ENCODE results near the gene BSG.
"Not testable (repeated sequence)": the region's sequence is repeated elsewhere in the genome, so short reads cannot be mapped to it uniquely, and the experiment has no call there.

Gene BSG

DNA sequence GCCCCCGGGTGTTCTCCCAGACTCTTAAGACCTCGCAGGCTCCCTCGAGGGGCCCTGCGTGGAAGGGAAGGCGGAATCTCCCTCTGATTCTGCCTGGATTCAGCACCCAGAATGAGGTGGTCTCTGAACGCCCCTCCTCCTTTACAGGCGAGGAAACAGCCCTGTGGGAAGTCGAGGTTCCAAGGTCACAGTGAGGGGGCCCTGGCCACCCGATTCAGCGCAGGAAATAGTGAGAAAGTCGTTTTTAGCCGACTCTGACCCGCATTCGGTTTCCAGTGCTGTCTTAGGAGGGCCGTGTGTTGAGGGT, 1.1 kb downstream of the BSG start:
- DNase-seq, result no peak

DNA sequence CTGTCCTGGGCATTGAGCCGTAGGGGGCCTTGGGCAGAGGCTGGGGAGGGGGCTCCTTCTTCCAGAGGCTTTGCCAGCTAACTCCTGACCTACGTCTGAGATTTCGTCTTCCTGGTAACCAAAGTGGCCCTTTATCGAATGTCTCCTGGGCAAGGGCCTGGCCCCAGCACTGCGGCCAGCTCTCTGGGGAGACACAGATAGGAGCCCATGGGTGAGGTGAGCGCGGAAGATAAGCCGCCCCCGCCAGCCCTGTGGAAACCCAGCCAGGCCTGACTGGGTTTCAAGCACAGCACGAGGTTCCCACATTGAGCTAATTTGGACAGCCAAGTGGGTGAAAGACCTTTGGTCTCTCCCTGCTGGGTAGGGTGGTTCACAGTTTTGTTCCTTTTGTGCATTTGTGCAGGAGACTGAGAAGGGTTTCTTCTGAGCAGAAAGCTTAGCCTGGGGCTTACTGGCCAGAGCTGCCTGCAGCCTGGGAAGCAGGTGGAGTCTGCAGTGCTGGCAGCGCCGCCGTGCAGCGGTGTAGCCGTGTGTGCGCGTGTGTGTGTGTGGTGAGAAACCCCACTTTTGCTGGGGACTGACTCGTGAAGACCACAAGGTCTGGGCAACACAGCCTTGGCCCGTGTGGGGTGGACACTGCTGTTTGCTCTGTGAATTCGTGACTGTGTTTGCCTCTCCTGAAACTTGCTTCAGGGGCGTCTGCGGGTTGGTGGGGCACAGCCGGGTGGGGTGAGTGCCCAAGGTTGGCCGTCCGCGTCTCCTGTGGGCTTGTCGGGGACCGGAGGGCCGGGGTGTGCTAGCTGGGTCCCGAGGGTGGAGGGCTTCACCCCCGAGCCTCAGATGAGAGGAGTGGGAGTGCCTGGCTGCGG, 2.5 kb downstream of the BSG start:
- DNase-seq, result no peak

DNA sequence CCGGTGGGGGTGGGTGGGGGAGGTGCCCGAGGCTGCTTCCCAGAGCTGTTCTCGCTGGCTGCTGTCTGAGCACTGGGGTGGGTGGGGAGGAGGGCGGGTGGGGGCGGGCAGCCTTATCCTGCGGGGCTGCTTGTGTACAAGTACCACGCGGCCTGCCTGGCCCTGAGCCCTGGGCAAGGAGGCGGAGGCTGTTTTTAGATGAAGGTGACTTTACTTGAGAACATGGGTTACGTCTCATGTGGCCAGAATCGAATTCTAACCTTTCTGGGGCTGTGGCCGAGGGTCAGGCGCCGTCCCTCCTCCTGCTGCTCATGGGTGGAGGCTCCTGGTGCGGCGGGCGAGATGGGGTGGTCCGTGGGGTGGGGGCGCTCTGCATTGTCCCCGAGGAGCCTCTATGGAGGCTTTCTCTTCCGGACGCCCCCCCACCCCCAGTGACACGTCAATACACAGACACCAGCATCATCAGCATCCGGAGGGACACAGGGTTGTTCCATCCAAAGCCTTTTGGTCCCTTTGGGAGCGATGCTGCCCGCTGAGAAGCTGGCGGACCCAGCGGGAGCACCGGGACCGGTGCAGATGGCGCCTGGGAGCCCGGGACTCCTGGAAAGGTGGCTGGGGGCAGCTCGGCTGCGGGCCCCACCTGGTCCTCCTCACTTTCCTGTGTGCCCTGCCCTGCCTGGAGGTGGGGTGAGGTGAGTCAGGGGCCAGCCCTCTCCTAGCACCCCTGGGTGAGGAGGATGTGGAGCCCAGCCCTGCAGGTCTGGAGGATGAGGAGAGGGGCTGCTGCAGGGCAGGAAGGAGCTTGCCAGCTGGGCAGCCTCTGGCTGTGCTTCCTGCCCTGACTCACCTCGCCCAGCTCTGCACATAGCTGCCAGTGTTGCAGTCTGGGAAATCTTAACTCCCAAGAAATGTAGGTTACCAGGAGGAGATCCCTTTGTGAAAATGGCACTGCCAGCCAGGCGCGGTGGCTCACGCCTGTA, 3.4 kb downstream of the BSG start:
- no peak for DNase-seq

DNA sequence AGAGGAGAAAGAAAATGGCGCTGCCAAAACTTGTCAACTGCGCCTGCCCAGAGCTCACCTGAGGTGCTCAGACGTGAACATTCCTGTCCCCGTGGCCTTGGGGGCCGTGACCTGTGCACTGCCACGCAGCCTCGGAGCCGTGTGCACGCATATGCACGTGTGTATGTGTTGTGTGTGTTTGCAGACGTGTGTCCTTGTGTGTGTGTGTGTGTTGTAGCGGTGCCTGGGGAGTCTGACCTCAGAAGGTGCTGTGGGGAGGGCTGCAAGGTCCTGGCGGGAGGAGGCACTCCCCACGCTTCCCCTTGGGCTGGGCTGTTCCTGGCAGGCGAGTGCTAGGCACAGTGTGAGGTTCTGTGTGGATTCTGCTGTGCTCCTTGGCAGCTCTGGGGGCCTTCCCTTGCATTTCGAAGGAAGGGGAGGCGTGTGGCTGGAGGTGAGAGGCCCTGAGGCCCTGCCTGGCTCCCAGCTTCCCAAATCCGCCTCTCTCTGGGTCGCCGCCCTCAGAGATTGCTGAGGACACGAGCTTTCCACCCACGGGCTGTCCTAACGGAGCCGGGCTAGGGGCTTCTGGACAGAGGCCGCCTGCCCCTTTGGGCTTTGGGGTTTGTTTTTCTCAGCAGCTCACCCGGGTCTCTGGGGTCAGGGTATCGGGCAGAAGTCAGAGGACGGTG, 4.5 kb downstream of the BSG start:
- DNase-seq, result no peak

DNA sequence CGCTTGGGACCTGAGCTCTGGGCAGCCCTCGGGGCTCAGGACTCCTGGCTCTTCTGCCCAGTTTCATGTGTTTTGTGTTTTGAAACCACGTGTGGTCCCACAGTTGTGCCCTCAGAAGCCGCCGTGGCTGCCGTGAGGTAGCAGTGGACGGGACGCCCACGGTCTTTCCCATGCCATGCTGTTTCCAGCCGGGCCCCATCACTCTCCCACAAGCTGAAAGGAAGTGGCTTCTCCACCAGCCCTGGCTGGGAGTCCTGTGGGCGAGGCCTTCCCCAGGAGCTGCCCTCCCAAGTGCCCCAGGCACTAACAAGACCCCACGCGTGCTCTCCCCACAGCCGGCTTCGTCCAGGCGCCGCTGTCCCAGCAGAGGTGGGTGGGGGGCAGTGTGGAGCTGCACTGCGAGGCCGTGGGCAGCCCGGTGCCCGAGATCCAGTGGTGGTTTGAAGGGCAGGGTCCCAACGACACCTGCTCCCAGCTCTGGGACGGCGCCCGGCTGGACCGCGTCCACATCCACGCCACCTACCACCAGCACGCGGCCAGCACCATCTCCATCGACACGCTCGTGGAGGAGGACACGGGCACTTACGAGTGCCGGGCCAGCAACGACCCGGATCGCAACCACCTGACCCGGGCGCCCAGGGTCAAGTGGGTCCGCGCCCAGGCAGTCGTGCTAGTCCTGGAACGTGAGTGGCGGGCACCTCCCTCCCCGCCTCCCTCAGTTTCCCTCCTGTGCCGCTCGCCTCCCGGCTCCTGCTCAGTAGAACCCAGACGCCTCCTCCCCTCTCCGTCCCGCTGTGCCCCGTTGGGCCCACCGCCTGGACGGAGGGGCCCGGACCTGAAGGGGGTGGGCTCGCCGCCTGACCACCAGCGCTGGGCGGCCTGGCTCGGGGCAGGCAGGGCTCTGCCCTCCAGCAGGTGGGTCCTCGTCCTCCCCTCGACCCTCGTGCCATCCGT, 5.3 kb downstream of the BSG start:
- no peak for DNase-seq

DNA sequence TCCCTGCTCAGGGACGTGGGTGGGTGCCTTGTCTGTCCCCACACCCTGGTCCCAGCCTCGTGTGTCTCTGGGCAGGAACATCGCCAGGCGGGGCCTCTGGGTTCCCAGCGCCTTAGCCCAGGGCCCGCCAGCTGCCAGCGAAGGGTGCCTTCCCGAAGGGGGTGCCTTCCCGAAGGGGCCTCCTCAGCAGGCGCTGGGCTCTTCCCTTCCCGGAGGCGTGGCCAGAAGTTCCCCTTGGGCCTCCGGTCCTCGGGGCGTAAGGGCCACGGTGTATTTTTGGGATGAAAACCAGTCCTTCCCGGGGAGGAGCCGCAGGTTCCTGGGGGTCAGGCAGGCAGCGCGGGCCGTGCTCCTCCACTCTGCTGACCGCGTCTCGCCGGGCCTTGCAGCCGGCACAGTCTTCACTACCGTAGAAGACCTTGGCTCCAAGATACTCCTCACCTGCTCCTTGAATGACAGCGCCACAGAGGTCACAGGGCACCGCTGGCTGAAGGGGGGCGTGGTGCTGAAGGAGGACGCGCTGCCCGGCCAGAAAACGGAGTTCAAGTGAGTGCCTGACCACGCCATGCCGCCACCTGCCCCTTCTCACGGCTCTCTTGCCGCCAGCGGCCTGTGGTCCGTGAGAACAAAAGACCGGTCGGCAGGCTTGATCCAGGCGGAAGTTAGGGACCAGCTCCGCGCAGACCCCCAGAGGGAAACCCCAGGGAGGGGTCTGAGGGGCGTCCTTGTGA, 6.9 kb downstream of the BSG start:
- no peak for DNase-seq

DNA sequence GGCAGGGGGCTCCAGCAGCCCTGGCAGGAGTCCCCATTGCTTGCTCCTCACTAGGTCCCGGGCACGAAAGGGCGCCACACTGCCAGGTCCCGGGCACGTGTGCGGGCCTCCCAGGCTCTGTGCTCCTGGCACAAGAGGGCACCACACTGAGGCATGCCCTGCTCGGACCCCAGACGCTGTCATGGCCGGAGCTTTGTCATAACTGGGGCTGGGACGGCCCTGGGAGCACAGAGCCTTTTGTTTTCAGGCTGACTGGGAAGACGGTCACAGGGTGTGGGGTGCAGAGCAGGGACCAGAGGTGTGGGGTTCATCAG, 7.4 kb downstream of the BSG start:
- DNase-seq, result no peak

DNA sequence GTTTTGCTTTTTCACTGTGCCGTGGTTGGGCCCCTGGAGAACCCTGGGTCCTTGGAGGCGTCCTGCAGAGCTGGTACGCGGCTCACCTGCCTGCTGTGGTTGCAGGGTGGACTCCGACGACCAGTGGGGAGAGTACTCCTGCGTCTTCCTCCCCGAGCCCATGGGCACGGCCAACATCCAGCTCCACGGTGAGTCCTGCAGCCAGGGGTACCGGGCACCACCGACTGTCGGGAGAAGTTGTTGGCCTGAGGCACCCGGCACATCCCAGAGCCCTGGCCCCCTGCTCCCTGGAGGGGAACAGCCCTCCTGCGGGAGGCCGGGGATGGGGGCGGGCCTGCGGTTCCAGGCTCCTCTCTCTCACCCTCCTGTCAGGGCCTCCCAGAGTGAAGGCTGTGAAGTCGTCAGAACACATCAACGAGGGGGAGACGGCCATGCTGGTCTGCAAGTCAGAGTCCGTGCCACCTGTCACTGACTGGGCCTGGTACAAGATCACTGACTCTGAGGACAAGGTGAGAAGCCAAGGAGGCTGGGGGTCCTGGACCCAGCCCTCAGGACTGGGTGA, 8.0 kb downstream of the BSG start:
- DNase-seq, result no peak

DNA sequence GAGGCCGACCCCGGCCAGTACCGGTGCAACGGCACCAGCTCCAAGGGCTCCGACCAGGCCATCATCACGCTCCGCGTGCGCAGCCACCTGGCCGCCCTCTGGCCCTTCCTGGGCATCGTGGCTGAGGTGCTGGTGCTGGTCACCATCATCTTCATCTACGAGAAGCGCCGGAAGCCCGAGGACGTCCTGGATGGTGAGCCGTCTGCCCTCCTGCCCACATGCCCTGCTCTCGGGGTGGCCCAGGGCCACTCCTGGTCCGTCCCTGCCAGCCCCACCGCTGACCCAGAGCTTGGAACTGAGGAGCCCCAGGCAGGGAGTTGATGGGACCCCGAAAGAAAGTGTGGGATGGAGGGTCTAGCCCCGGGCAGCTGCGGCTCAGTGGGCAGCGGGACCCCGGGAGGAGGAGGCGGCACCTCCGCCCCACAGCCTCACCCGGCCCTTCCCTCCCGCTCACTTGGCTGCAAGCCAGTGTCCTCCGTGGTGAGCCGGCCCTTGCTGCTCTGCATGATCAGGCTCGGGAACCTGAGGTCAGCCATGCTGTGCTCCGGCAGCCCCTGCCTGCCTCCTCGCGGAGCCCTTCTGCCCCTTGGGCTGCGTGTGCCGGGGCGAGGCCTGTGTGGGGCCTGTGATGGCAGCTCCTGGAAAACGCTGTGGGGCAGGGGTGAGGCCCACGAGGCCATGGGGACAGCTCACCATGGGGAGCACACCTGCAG, 9.2 kb downstream of the BSG start:
- DNase-seq, result no peak

DNA sequence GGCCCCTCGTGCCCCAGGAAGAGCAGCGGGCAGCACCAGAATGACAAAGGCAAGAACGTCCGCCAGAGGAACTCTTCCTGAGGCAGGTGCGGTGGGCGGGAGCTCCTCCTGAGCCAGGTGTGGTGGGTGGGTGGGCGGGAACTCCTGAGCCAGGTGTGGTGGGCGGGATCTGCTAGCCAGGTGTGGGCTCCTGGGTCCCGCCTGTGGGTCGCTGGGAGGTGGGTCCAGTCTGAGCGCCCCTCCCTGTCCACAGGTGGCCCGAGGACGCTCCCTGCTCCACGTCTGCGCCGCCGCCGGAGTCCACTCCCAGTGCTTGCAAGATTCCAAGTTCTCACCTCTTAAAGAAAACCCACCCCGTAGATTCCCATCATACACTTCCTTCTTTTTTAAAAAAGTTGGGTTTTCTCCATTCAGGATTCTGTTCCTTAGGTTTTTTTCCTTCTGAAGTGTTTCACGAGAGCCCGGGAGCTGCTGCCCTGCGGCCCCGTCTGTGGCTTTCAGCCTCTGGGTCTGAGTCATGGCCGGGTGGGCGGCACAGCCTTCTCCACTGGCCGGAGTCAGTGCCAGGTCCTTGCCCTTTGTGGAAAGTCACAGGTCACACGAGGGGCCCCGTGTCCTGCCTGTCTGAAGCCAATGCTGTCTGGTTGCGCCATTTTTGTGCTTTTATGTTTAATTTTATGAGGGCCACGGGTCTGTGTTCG, 10.3 kb downstream of the BSG start:
- DNase-seq, result no peak

DNA sequence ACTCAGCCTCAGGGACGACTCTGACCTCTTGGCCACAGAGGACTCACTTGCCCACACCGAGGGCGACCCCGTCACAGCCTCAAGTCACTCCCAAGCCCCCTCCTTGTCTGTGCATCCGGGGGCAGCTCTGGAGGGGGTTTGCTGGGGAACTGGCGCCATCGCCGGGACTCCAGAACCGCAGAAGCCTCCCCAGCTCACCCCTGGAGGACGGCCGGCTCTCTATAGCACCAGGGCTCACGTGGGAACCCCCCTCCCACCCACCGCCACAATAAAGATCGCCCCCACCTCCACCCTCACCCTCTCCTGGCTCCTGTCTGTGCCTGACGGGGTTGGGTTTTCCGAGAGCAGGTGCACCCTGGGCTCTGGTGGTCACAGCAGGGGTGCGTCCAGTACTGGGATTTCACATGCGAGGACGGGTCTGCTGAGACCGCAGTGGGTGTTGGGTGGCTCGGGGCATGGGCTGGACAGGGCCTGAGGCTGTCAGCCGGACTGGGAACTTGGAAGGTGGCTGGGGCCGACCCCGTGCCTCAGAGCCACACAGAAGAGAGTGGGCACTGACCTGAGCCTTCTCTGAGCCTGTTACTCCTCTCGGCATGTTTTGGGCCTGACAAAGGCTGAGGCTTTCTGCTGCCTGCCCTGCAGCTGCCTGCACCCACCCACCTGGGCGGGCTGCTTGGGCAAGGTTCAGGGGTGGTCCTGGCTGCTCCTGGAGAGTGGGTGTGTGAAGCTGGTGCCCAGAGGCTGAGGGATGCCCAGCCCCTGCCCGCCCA, 11.0 kb downstream of the BSG start:
- DNase-seq, result no peak

DNA sequence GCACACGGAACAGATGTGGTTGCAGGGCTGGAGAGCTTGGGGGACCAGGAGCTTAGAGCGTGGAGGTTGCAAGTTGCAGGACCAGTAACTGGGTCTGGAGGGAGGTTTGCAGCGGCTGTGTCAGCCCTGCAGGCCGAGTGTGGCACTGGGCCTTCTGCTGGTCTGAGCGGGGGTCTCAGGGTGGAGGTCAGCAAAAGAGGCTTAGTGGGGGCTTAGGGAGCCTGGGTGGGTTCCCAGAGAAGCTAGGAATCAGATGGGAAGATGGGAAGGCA, 11.5 kb downstream of the BSG start:
- DNase-seq, result no peak

DNA sequence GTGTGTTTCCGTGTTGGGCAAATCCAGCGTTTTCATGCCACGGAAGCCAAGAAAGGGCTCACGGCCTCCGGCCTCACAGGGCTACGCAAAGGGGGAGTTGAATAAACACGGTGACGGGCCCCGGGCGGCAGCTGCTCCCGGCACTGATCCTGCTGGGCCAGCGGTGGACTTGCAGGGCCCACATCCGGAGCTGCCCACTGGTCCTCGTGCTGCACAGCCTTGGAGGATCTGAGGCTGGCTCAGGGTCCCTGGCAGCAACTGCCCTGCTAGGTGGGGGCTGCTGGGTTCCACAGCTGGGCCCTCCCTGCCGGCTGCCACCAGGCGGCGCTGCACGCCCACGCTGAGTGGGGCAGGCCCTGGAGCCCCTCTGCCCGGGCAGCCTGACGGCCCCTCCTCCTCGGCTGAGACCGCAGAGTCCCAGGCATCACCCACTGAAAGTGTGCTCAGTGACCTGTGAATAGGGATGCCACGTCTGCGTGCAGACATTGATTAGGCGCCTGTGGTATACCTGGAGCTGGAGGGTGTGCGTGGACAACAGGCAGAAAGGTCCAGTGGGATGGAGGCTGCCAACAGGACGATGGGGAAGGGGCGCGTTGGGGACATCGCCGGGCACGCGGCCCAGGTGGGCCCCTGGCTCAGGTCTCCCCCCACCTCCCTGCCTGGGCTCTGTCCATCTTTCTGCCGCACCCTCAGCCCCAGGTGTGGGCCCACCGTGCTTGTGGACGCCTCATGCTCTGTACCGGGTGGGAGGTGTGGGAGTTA, 12.0 kb downstream of the BSG start:
- peak; percentile 75 for DNase-seq

DNA sequence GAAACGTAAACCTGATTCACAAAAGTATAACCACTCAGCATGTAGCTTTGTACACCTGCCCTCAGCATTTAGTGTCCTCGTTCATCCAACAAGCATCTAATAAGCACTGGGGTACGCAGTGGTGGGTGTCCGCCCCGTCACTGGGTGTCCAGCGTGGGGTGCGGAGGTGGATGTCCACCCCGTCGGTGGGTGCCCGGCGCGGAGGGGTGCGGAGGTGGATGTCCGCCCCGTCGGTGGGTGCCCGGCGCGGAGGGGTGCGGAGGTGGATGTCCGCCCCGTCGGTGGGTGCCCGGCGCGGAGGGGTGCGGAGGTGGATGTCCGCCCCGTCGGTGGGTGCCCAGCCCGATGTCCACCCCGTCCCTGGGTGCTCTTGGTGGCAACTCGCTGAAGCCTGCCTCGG, 12.8 kb downstream of the BSG start:
- DNase-seq, result not testable (repeated sequence)

DNA sequence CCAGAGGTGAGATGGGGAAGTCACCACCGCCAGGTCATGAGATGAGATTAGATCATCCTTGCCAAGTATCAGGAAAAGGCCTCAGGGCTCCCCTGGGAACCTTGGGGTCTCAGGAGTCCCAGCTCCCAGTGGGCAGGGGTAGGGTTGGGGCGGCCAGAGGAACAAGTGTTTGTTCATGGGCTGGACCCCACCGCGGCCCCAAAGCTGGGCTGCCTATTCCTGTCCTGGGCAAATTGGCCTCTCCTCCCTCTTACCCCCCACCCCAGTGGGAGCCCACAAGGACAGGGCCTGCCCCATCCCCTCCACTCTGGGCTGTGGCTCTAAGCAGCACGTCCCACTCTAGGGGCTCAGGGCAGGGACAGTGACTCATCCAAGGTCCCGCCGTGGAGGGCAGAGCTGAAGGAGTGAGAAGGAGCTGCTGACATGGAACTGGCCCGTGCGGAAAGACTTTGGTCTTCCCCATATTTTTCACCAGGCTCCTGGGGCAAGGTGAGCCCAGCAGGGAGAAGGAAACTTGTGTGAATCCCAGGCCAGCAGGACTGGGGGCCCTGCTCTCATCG, 13.2 kb downstream of the BSG start:
- DNase-seq, result no peak

DNA sequence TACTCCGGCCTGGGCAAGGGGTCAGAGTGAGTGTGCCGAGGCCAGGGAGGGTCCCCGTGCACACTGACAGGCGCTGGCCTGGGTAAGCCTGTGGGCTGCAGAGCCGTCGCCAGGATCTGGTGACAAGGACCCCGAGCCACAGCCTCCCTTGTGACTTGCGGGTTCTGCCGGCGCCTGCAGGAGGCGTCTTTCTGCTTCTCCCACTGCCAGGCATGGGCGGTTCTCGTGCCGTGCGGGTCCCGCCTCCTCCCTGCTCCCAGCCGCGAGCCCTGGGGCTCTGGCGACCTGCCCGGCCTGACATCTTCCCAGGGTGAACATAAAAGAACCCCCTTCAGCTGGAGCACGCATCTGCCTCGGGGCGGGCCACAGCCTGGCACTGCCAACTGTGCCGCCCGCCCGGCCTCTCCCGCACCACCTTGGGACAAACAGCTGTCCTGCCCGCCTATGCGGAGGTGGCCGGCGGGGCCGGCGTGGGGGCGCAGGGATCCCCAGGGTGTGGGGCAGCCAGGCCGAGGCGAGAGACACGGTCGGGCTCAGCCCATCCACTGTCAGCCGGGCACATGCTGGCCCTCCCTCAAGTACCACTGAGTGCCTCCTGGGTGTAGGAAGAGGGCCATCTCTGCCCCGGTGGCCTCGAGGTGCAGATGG, 15.8 kb downstream of the BSG start:
- peak; percentile 74 for DNase-seq

DNA sequence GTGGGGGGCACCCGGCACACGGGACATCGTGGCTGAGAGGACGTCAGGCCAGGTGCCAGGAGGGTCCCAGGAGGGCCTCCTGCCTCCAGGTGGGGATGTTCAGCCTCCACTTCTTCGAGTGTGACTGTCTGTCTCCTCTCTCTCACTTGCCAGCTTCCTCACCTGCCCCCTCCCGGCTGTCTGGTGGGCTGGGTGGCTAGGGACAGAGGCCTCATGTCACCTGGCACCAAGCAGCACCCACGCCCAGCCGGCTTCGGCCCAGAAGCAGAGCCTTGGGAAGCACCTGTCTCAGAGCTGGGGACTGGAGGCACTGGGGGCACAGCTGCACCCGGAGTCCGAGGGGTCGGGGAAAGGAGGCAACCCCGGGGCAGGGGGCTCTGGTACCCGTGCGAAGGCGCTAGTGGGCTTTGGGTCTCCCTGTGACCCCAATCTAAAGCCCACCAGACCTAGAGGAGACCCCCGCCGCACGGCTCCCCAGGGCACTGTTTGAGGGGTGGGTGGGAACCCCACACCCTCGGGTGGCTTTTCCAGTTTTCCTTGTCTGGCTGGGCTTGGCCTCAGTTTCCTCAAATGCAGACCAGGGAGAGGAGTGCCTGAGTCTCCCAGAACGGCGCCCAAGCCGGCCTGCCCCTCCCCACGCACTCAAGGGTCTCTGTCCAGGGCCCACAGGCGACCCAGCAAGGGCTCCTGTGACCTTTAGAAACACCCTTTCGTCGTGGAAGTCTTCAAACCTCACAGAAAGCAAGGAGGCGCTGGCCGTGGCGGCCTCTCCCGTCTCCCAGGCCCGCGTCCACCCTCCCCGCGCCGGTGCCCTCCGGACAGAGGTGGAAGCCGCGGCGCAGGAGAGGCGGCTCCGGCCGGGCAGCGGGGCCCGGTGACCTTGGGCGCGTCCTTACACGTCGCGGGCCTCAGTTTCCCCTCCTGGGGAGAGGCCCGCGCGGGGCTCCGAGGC, 16.6 kb downstream of the BSG start:
- no peak for DNase-seq

All from CD4-positive, alpha-beta T cell treated with Interleukin-17A for 4 hours (primary cell).